Anterior cingulate cortex (tissue), 58 donors: ENCODE measurements around the gene PRG2.

Source experiments
- DNase-seq, 58 donors: peaks; one replicate each; lab custom pipeline; 2025; lab: John Stamatoyannopoulos, UW

The PRG2 gene

GRCh38 chr11:57399972-57400578 is 9.6 kb upstream of the PRG2 start:
- no peak for DNase-seq

GRCh38 chr11:57399221-57399620 is 8.8 kb upstream of the PRG2 start:
- no peak for DNase-seq

- DNase-seq: no peak
Observed at GRCh38 chr11:57397394-57397990, 7.0 kb upstream of the PRG2 start.

GRCh38 chr11:57396744-57397143 is 6.3 kb upstream of the PRG2 start:
- no peak for DNase-seq

DNA sequence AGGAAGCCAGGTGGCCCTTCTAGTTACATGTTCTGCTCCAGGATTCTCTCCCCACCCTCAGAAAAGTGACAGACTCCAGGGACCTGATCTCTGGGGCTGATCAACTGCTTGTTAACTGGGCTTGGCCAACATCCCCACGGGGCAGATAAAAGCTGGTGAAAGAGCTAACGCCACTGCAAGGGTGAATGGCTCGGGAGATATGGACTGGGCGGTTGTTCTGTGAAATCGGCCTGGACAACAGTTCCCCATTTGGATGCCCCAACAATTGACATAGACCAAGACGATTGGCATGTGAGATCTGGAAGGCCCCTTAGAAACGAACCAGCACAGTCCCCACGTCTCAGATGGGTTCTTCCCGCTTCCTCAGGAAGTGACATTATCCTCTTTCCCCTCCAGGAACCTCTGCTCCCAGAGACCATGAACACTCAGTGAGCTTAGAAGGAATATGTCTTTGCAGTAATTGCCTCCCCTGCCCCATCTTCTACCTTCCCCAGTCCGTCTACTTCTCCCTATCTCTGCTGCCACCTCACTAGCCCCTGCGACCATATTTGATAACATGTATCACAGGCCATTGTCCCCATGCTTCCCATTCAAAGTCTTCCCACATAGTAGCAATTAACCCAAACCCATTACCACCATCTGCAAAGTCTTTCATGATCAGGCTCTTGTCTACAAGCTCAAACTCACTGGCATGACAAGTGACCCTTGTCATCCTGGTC is 5.6 kb upstream of the PRG2 start:
- DNase-seq: no peak

DNA sequence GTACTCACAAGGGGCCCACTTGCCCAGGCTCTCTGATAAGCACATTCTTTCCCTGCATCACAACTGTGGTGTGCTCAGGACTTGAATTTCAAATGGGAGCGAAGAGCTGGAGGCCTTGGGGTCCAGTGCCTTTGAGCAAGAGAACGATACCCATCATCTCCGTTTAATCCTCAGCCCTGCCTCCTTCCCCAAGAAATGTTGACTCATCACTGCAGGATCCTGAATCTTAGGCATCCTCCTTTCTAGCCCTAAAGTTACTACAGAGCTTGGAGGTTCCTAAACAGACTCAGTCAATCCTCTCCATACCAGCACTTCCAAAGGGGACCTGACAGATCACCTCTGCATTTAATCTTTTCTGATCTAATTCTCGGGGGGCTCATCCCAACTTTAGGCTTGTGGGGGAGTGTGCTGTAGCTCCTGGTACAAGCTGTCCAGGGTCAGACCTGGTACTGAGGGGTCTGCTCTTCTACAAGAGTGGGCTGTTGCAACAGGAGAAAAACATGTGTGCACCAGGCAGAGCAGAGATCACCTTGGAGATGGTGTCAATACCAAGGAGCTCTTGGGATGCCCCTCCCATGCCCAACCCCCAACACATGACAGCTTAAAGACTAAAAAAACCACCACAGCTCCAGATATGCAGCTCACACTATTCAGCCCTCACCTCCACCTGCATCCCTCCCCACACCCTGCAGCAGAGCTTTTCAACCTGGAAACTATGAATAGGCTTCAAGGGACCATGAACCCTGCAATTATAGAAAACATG is 3.9 kb upstream of the PRG2 start:
- DNase-seq: no peak

- DNase-seq: no peak
Observed at GRCh38 chr11:57392763-57393105, 2.3 kb upstream of the PRG2 start.

- DNase-seq: no peak
Observed at GRCh38 chr11:57392066-57392762, 1.8 kb upstream of the PRG2 start.

DNA sequence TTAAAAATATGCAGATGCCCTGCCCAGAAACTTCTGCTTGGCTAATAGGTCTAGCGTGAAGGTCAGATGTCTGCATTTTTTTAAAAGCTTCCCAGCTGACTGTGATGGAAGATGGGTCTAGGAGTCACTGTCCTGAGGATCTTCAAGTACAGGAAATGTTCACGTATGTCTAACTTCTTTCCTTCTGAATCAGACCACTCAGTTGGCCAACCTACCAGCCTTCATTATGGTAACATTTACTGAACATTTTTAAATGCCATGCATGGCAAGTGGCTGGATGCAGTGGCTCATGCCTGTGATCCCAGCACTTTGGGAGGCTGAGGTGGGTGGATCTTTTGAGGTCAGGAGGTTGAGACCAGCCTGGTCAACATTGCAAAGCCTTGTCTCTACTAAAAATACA is 1.1 kb upstream of the PRG2 start:
- DNase-seq: no peak

GRCh38 chr11:57391111-57391510 is 661 bp upstream of the PRG2 start:
- no peak for DNase-seq

GRCh38 chr11:57387289-57388030 is 3.0 kb downstream of the PRG2 start:
- peak in 20 of 58 donors; percentile 3 to 56 (median 10) for DNase-seq

DNA sequence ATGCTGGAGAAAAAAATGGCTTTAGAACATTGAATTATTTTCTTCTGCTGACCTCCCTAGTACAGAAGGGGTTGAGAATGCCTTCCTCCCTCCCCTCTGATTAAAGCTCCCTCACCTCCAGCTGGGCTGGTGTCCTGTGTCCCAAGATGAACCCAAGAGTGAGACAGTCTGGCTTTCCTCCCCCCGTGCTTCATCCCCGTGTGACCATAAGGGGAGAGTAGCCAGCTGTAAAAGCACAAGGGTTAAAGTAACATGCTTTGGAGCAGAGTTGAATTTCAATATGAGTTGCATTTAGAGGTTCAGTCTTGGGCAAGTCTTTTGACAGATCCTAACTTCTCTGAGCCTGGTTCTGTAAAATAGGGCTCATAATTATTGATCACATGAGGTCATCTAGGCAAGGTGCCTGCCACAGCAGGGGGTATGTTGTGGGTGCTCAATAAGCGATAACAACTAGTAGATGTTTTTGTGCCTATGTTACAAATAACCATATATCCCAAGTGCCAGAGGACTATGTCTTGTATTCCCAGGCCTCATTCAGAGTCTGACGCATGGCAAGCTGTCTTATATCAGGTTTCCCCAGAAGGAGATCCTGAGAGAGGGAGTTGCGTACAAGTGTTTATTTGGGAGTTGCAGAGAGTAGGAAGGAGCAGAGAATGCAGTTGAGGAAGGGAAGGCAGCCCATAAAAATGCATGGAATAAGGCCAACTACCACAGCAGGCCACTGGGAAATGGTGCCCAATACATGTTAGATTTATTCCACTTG is 4.1 kb downstream of the PRG2 start:
- DNase-seq: no peak

- DNase-seq: no peak
Observed at GRCh38 chr11:57380975-57381374, 9.5 kb downstream of the PRG2 start, which contains the start of gene PRG3. TSS of gene PRG3 (minus strand) at chr11:57381150. CDS start at chr11:57380708, 442 bp downstream.

- no peak for DNase-seq
Observed at GRCh38 chr11:57379732-57380131, 10.7 kb downstream of the PRG2 start.

DNA sequence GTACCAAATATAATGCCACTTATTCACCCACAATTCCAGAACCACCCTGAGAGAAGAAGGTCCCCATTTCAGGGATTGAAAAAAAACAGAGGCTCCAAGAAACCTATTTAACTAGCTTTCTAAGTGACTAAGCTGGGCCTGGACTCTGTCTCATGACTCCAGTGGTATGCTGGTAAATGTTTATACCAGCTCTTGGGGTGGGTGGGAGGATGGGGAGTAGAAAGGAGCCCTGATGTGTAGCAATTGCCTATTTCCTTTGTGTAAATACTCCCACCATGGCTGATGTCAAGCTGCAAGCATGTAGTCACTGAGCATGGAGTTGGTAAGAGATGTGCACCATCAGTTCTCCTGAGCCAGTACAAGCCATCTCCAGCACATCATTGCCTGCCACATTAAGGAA is 12.3 kb downstream of the PRG2 start:
- no peak for DNase-seq

GRCh38 chr11:57377107-57377506 is 13.3 kb downstream of the PRG2 start:
- peak in 1 of 58 donors; percentile 1 for DNase-seq

GRCh38 chr11:57376095-57377090 is 14.1 kb downstream of the PRG2 start:
- DNase-seq: no peak

GRCh38 chr11:57375490-57375889 is 15.0 kb downstream of the PRG2 start:
- DNase-seq: no peak
